Keratinocyte (primary cell): ENCODE measurements around the gene CNOT4.

Source experiments
- EZH2 ChIP-seq: IDR thresholded peaks from one replicate; pipeline ENCODE4 v1.6.1; 2012; ENCODE audit warnings: inconsistent platforms, mild to moderate bottlenecking, low read length, moderate library complexity
- TF ChIP-seq, protein P1 (sequence below), 3 experiments: IDR thresholded peaks in 1 of 3; conservative IDR thresholded peaks in 1 of 3; optimal IDR thresholded peaks in 1 of 3; 2 replicates in 2 of 3; 3 replicates in 1 of 3; pipeline versions ENCODE3 to v1.5.1; 2011; ENCODE audit warnings: low read length in 3 of 3, mild to moderate bottlenecking in 3 of 3, moderate library complexity in 2 of 3, control low read depth in 1 of 3, inconsistent platforms in 1 of 3; ENCODE audit not compliant: insufficient read depth in 2 of 3; ENCODE audit errors: extremely low read depth in 1 of 3

DNA sequence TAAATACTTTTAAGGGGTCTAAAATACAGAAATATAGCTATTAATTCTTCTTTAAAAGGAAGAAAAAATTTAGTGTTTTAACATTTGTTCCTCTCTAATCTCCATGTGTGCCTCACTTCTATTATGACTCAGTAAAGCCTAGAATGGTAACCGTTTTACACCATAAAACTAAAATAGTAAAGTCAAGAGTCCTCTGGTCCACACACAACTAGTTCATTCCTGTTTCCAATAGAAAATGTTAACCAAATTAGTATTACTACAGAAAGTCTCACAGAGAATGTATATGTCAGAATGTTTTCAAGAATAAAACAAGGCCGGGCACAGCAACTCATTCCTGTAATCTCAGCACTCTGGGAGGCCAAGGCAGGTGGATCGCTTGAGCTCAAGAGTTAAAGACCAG is 55.8 kb downstream of the CNOT4 start:
- TF ChIP-seq, protein P1, sequence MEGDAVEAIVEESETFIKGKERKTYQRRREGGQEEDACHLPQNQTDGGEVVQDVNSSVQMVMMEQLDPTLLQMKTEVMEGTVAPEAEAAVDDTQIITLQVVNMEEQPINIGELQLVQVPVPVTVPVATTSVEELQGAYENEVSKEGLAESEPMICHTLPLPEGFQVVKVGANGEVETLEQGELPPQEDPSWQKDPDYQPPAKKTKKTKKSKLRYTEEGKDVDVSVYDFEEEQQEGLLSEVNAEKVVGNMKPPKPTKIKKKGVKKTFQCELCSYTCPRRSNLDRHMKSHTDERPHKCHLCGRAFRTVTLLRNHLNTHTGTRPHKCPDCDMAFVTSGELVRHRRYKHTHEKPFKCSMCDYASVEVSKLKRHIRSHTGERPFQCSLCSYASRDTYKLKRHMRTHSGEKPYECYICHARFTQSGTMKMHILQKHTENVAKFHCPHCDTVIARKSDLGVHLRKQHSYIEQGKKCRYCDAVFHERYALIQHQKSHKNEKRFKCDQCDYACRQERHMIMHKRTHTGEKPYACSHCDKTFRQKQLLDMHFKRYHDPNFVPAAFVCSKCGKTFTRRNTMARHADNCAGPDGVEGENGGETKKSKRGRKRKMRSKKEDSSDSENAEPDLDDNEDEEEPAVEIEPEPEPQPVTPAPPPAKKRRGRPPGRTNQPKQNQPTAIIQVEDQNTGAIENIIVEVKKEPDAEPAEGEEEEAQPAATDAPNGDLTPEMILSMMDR (optimal IDR thresholded peaks at IDR 0.05 in 1 of 3, IDR thresholded peaks at IDR 0.05 in 1 of 3, conservative IDR thresholded peaks at IDR 0.05 in 1 of 3; ENCODE audit: extremely low read depth in 1 of 3, insufficient read depth in 2 of 3, low read length in 3 of 3), result no peak
- TF ChIP-seq EZH2, result no peak
